Mesothelial cell of epicardium (in vitro differentiated cells): ENCODE results near the gene TOB1. TPM values are rescaled to one million over a fixed set of nuclear protein-coding genes. Genes with fewer than 3 reads are reported as not detected.

Source experiments
- DNase-seq, 2 experiments: peaks; one replicate each; pipeline ENCODE4 v3.0.0; 2021; ENCODE audit warnings: low spot score in 2 of 2; ENCODE audit not compliant: unreplicated experiment in 2 of 2
- H3K27ac Mint-ChIP-seq: 2 replicates; pipeline ENCODE4 v1.8.0; 2021; ENCODE audit warnings: mixed read lengths
- H3K27me3 Mint-ChIP-seq: 2 replicates; pipeline ENCODE4 v1.8.0; 2021; ENCODE audit warnings: low read depth, mixed read lengths
- H3K36me3 Mint-ChIP-seq: 2 replicates; pipeline ENCODE4 v1.8.0; 2021; ENCODE audit warnings: mixed read lengths
- H3K4me1 Mint-ChIP-seq: 2 replicates; pipeline ENCODE4 v1.8.0; 2021; ENCODE audit warnings: mixed read lengths
- H3K4me3 Mint-ChIP-seq: 2 replicates; pipeline ENCODE4 v1.8.0; 2021; ENCODE audit warnings: mild to moderate bottlenecking, moderate library complexity, mixed read lengths
- H3K9me3 Mint-ChIP-seq: 2 replicates; pipeline ENCODE4 v1.8.0; 2021; ENCODE audit warnings: mixed read lengths
- total RNA-seq: library from RNA; stranded (reverse); gene quantifications from 3 replicates; pipeline ENCODE4 v1.2.1, GENCODE V29; 2021
- TF ChIP-seq, protein P1 (sequence below): fragments of 200-600 bp; sonication (generic); IDR thresholded peaks from one replicate; pipeline ENCODE4 v1.5.0; 2021; ENCODE audit warnings: antibody characterized with exemption; ENCODE audit not compliant: unreplicated experiment

The TOB1 gene
- total RNA-seq, 1 donor from 2014 or later: 29.4 TPM

GRCh38 chr17:50833510-50834428 lies 32.4 kb downstream of the TOB1 start:
- H3K9me3 Mint-ChIP-seq: no peaks in the 10 kb centered on the region
- H3K4me1 Mint-ChIP-seq: peaks cover 60% of the 10 kb centered on the region
- TF ChIP-seq, protein P1, sequence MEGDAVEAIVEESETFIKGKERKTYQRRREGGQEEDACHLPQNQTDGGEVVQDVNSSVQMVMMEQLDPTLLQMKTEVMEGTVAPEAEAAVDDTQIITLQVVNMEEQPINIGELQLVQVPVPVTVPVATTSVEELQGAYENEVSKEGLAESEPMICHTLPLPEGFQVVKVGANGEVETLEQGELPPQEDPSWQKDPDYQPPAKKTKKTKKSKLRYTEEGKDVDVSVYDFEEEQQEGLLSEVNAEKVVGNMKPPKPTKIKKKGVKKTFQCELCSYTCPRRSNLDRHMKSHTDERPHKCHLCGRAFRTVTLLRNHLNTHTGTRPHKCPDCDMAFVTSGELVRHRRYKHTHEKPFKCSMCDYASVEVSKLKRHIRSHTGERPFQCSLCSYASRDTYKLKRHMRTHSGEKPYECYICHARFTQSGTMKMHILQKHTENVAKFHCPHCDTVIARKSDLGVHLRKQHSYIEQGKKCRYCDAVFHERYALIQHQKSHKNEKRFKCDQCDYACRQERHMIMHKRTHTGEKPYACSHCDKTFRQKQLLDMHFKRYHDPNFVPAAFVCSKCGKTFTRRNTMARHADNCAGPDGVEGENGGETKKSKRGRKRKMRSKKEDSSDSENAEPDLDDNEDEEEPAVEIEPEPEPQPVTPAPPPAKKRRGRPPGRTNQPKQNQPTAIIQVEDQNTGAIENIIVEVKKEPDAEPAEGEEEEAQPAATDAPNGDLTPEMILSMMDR: no peak
- no peaks in the 10 kb centered on the region for H3K36me3 Mint-ChIP-seq
- DNase-seq: no peak
- no peaks in the 10 kb centered on the region for H3K27me3 Mint-ChIP-seq
- H3K27ac Mint-ChIP-seq: peak overlapping the region; percentile 93
- H3K4me3 Mint-ChIP-seq: no peak overlapping the region

DNA sequence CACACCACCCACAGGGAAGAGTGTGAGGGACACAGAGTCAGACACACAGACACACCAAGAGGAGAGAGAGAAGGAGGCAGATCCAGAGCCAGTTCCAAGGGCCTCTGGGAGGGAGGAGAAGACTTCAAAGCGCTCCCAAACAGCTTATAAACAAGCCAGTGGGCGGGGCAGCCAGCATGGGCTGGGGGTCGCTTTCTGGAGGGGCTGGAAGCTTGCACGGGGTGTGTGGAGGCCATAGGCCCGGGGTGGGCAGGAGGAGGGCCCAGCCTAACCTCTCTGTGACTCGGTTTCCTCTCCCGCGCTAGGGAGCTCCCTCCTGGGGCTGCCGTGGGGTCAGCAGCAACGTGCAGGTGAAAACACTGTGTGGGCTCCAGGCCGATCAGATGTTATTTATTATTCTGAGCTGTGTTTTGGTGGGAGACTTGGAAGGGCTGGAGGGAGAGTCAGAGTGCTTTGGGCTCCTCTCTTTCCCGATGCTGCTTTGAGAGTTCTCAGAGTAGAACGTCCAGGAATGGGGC lies 33.2 kb downstream of the TOB1 start:
- no peak for DNase-seq
- TF ChIP-seq, protein P1: no peak
- Mint-ChIP-seq H3K9me3 (no peaks in the 10 kb centered on the region), H3K36me3 (no peaks in the 10 kb centered on the region), H3K27me3 (no peaks in the 10 kb centered on the region), H3K4me3 (no peak overlapping the region), H3K27ac (peak overlapping the region; percentile 89), H3K4me1 (peaks cover 60% of the 10 kb centered on the region)

- no peak for DNase-seq
- H3K27ac Mint-ChIP-seq: peak overlapping the region; percentile 89
- no peak overlapping the region for H3K4me3 Mint-ChIP-seq
- H3K36me3 Mint-ChIP-seq: no peaks in the 10 kb centered on the region
- no peaks in the 10 kb centered on the region for H3K27me3 Mint-ChIP-seq
- no peaks in the 10 kb centered on the region for H3K9me3 Mint-ChIP-seq
- peaks cover 60% of the 10 kb centered on the region for H3K4me1 Mint-ChIP-seq
- TF ChIP-seq, protein P1: no peak
These were observed 33.8 kb downstream of the TOB1 start for GRCh38 chr17:50832267-50832863.

DNA sequence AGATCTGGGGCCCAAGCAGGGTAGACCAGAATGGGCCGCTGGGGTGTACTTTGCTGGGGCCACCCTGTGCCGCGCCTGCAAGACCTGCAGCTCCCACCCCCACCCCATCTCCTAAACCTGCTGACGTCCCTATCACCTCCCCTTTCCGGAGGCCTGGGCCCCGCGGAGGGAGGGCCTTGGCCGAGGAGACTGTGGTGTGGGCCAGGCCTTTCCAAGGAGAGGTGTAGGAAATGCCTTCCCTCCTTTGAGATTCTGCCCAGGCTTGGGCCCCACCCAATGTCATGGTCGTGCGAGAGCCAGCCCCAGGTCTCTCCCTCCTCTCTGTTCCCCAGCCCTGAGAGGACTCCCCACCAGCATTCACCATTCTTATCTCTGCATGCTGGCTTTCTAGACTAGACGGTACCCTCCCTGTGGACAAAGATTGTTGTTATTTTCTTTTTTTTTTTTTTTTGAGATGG lies 34.7 kb downstream of the TOB1 start:
- Mint-ChIP-seq H3K36me3 (no peaks in the 10 kb centered on the region), H3K4me3 (no peak overlapping the region), H3K9me3 (no peaks in the 10 kb centered on the region), H3K27ac (peak overlapping the region; percentile 76), H3K27me3 (peaks cover 2% of the 10 kb centered on the region), H3K4me1 (peaks cover 60% of the 10 kb centered on the region)
- TF ChIP-seq, protein P1: no peak
- DNase-seq: no peak

- Mint-ChIP-seq H3K9me3 (no peaks in the 10 kb centered on the region), H3K27ac (peak overlapping the region; percentile 76), H3K36me3 (no peaks in the 10 kb centered on the region), H3K4me3 (no peak overlapping the region), H3K27me3 (peaks cover 2% of the 10 kb centered on the region), H3K4me1 (peaks cover 60% of the 10 kb centered on the region)
- TF ChIP-seq, protein P1: no peak
- DNase-seq: no peak
These were observed 35.2 kb downstream of the TOB1 start for GRCh38 chr17:50830994-50831393.
